OCI-LY3 (cell line): ENCODE measurements around the gene ARHGDIA.

Experiments used
- H2AFZ ChIP-seq: fragments of 200-600, 300-600 bp; shearing (Covaris generic); 2 replicates; pipeline ENCODE4 v1.6.0; 2014; ENCODE audit warnings: antibody characterized with exemption, low read depth, low read length
- H3K27ac ChIP-seq: fragments of 200-600, 300-600 bp; sonication (generic); 2 replicates; pipeline ENCODE4 v1.5.1; 2014; ENCODE audit warnings: mild to moderate bottlenecking, low read length, moderate library complexity, mixed read lengths
- H3K27me3 ChIP-seq: fragments of 200-600, 300-600 bp; sonication (generic); 2 replicates; pipeline ENCODE4 v1.6.1; 2014; ENCODE audit warnings: low read depth, low read length, mixed read lengths
- H3K36me3 ChIP-seq: fragments of 200-600, 300-600 bp; sonication (generic); replicated peaks from 2 replicates; pipeline ENCODE3; 2014; ENCODE audit warnings: low read depth, low read length, mixed read lengths
- H3K4me1 ChIP-seq: fragments of 300-600, 200-600 bp; sonication (generic); 2 replicates; pipeline ENCODE4 v1.6.1; 2014; ENCODE audit warnings: low read length, mixed read lengths
- H3K4me2 ChIP-seq: fragments of 200-600, 300-600 bp; sonication (generic); 2 replicates; pipeline ENCODE4 v1.6.1; 2014; ENCODE audit warnings: low read length, mixed read lengths
- H3K4me3 ChIP-seq: fragments of 300-600, 200-600 bp; sonication (generic); 2 replicates; pipeline ENCODE4 v1.5.1; 2014; ENCODE audit warnings: antibody characterized with exemption, mild to moderate bottlenecking, low read length, moderate library complexity
- H3K79me2 ChIP-seq: fragments of 300-600, 200-600 bp; shearing (Covaris generic); 2 replicates; pipeline ENCODE4 v1.6.1; 2014; ENCODE audit warnings: mild to moderate bottlenecking, low read length, mixed read lengths
- H3K9ac ChIP-seq: fragments of 300-600, 200-600 bp; shearing (Covaris generic); 2 replicates; pipeline ENCODE4 v1.6.0; 2014; ENCODE audit warnings: mild to moderate bottlenecking, low read length, moderate library complexity
- H3K9me3 ChIP-seq: fragments of 200-600, 300-600 bp; shearing (Covaris generic); 2 replicates; pipeline ENCODE4 v1.6.1; 2014; ENCODE audit warnings: low read length, mixed read lengths; ENCODE audit not compliant: insufficient read depth
- H4K20me1 ChIP-seq: fragments of 200-600, 300-600 bp; sonication (generic); 2 replicates; pipeline ENCODE4 v1.6.1; 2016; ENCODE audit warnings: low read length, mixed read lengths; ENCODE audit not compliant: insufficient read depth
- EZH2phosphoT487 ChIP-seq: fragments of 200-600 bp; shearing (Covaris generic); IDR thresholded peaks from 2 replicates; pipeline ENCODE4 v1.6.1; 2018; ENCODE audit warnings: antibody characterized with exemption, mixed run types, low read depth
- TF ChIP-seq, protein P1 (sequence below): fragments of 200-600, 300-600 bp; sonication (generic); IDR thresholded peaks from 2 replicates; pipeline ENCODE4 v1.5.1; 2014; ENCODE audit warnings: antibody characterized with exemption, low read length, low read depth

Gene ARHGDIA

DNA sequence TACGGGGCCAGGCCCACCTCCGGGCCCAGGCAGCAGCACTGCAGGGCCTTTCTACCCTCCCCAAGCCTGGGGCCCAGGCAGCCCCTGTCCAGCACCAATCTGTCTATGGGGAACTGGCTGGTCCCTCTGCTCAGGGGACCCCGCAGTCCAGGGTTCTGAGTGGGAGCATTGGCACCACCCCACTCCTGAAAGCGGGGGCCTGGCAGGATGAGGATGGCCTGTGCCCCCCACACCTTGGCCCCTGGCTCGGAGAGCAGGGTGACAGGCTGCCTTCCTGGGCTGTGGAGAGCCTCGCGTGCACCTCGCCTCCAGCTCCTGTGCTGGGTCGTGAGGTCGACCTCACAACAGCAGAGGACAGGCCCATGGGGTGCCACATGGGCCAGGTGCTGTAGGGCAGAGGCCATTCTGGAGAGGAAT lies 32.3 kb upstream of the ARHGDIA start:
- no peaks in the 10 kb centered on the region; the same call in 1 of the 2 replicates for H3K4me1 ChIP-seq
- no peak overlapping the region for H3K4me2 ChIP-seq
- H3K27ac ChIP-seq, result no peak overlapping the region
- no peaks in the 10 kb centered on the region for H4K20me1 ChIP-seq
- no peak overlapping the region for H2AFZ ChIP-seq
- TF ChIP-seq EZH2phosphoT487, result no peak
- TF ChIP-seq, protein P1, sequence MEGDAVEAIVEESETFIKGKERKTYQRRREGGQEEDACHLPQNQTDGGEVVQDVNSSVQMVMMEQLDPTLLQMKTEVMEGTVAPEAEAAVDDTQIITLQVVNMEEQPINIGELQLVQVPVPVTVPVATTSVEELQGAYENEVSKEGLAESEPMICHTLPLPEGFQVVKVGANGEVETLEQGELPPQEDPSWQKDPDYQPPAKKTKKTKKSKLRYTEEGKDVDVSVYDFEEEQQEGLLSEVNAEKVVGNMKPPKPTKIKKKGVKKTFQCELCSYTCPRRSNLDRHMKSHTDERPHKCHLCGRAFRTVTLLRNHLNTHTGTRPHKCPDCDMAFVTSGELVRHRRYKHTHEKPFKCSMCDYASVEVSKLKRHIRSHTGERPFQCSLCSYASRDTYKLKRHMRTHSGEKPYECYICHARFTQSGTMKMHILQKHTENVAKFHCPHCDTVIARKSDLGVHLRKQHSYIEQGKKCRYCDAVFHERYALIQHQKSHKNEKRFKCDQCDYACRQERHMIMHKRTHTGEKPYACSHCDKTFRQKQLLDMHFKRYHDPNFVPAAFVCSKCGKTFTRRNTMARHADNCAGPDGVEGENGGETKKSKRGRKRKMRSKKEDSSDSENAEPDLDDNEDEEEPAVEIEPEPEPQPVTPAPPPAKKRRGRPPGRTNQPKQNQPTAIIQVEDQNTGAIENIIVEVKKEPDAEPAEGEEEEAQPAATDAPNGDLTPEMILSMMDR, result no peak
- H3K9ac ChIP-seq, result no peak overlapping the region
- no peaks in the 10 kb centered on the region for H3K9me3 ChIP-seq
- H3K27me3 ChIP-seq, result no peaks in the 10 kb centered on the region
- peaks cover 22% of the 10 kb centered on the region for H3K36me3 ChIP-seq
- no peak overlapping the region for H3K4me3 ChIP-seq
- H3K79me2 ChIP-seq, result no peaks in the 10 kb centered on the region

DNA sequence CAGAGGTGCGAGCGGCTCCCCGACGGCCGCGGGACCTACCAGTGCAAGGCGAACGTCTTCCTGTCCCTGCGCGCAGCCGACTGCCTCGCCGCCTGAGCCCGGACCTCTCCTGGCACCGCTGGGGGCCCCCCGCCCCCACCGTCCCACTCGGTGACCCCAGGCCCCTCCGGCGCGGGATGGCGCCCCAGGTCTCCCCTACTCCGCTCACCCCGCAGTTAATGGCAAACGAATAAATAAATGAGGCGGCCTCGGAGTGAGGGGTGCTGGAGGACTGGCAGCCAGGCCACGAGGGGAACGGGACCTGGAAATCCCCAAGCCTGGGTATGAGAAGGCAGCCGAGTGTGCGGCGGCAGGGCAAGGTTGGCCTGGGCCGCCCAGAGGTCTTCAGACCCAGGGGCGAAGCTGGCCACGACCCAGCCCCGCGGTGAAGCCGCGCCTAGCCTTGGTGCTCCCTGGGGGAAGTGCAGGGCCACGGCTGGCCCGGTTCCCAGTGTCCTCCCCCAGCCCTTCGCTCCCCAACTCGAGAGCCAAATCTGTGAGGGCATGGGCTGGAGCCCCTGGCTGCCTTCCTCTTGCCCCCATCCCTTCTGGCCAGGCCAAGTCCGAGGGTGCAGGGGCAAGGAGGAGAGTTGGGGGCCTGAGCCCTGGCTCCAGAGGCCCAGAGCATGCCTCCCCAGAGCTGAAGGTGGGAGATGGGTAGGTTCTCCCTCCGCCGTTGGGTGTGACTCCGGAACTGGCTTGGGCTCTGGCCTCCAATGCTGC lies 31.7 kb upstream of the ARHGDIA start:
- no peak overlapping the region for H3K27ac ChIP-seq
- TF ChIP-seq, protein P1, result no peak
- no peak for TF ChIP-seq EZH2phosphoT487
- H3K79me2 ChIP-seq, result no peaks in the 10 kb centered on the region
- H3K4me1 ChIP-seq, result no peaks in the 10 kb centered on the region; the same call in 1 of the 2 replicates
- peaks cover 23% of the 10 kb centered on the region for H3K36me3 ChIP-seq
- H3K4me2 ChIP-seq, result no peak overlapping the region
- H2AFZ ChIP-seq, result no peak overlapping the region
- no peak overlapping the region for H3K4me3 ChIP-seq
- H3K27me3 ChIP-seq, result no peaks in the 10 kb centered on the region
- no peaks in the 10 kb centered on the region for H4K20me1 ChIP-seq
- H3K9me3 ChIP-seq, result no peaks in the 10 kb centered on the region
- H3K9ac ChIP-seq, result no peak overlapping the region

DNA sequence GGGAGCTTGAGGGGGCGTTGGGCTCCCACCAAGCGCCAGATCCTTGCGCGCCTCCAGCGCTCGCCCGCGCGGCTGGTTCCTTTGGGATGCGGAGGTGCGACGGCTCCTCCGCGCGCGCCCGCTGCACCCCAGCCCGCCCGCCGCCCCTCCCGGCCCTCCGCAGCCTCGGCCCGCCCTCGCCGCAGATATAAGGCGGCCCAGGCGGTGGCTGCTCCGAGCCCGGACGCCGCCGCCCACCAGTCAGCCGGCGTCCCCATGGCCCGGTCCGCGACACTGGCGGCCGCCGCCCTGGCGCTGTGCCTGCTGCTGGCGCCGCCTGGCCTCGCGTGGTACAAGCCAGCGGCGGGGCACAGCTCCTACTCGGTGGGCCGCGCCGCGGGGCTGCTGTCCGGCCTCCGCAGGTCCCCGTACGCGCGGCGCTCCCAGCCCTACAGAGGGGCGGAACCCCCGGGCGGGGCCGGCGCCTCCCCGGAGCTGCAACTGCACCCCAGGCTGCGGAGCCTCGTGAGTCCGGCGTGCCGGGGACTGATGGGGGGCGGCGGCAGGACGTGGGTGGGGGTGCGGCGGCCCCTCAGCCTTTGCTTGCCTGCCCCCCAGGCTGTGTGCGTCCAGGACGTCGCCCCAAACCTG lies 31.0 kb upstream of the ARHGDIA start, which contains the start of gene NPB:
Gene NPB, plus strand, starts transcription at position 216 of the 630 bp plus-strand sequence. Its CDS starts 40 bp downstream, at position 256.
- H3K79me2 ChIP-seq, result no peaks in the 10 kb centered on the region
- H3K27ac ChIP-seq, result no peak within 1 kb of the TSS
- no peak within 1 kb of the TSS for H2AFZ ChIP-seq
- H3K9ac ChIP-seq, result no peak within 1 kb of the TSS
- no peaks in the 10 kb centered on the region for H3K27me3 ChIP-seq
- no peaks in the 10 kb centered on the region for H3K9me3 ChIP-seq
- no peaks in the 10 kb centered on the region; the same call in 1 of the 2 replicates for H3K4me1 ChIP-seq
- no peak within 1 kb of the TSS for H3K4me3 ChIP-seq
- H3K36me3 ChIP-seq, result peaks cover 23% of the 10 kb centered on the region
- no peak within 1 kb of the TSS for H3K4me2 ChIP-seq
- TF ChIP-seq, protein P1, result no peak
- no peak for TF ChIP-seq EZH2phosphoT487
- no peaks in the 10 kb centered on the region for H4K20me1 ChIP-seq

DNA sequence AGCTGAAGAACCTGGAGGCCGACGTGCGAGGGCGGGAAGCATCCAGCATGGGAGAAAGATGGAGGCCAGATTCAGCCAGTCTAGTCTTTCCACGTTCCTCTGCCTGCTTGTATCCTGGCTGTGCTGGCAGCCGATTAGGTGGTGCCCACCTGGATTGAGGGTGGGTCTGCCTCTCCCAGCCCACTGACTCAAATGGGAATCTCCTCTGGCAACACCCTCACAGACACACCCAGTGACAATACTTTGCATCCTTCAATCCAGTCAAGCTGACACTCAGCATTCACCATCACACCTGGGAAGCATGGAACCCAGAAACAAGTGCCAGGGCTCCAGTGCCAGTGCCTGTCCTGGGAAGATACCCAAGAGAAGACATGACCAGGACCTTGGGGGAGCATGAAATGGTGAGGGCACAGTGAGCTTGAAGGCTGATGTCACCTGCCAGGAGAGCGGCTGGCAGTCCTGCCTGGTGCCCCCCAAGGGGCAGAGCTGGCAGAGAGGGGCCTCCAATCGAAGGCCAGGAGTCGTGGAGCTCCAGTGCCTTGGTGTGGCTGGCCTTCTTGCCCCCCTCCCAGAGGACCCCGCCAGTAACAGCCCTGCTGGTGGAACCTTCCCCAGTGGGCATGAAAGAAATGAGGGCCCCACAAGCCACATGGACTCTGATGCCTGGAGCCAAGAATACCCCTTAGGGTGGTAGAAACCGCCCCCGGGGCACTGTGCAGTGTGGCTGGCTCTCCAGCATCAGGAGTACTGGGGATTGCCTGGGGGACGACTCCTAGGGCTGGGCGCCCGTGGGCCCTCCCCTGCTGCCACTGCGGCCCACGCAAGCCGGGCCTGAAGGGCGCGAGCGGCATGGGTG lies 30.3 kb upstream of the ARHGDIA start:
- Histone ChIP-seq H3K4me3 (no peak overlapping the region), H2AFZ (no peak overlapping the region), H3K36me3 (peaks cover 23% of the 10 kb centered on the region), H3K4me1 (no peaks in the 10 kb centered on the region; the same call in 1 of the 2 replicates), H3K27ac (no peak overlapping the region), H3K79me2 (no peaks in the 10 kb centered on the region), H3K4me2 (no peak overlapping the region), H3K9ac (no peak overlapping the region), H3K9me3 (no peaks in the 10 kb centered on the region), H4K20me1 (no peaks in the 10 kb centered on the region), H3K27me3 (no peaks in the 10 kb centered on the region)
- TF ChIP-seq EZH2phosphoT487, result no peak
- TF ChIP-seq, protein P1, result no peak
